Endothelial cell (in vitro differentiated cells): ENCODE results near the gene PPP2R2B. TPM values are rescaled to one million over a fixed set of nuclear protein-coding genes. Genes with fewer than 3 reads are reported as not detected.
A peak's percentile ranks its signal among the peaks of the same experiment; 100 is the strongest.

Experiments used
- DNase-seq: peaks from one replicate; pipeline ENCODE4 v3.0.0; 2021; ENCODE audit warnings: low spot score
- H3K27ac Mint-ChIP-seq: one replicate; pipeline ENCODE4 v1.8.0; 2021; ENCODE audit warnings: mixed read lengths, inconsistent platforms; ENCODE audit not compliant: unreplicated experiment
- H3K27me3 Mint-ChIP-seq: one replicate; pipeline ENCODE4 v1.8.0; 2021; ENCODE audit warnings: mild to moderate bottlenecking, moderate library complexity, mixed read lengths, inconsistent platforms; ENCODE audit not compliant: unreplicated experiment
- H3K36me3 Mint-ChIP-seq: one replicate; pipeline ENCODE4 v1.8.0; 2021; ENCODE audit warnings: mild to moderate bottlenecking, low read depth, mixed read lengths, inconsistent platforms; ENCODE audit not compliant: unreplicated experiment
- H3K4me1 Mint-ChIP-seq: one replicate; pipeline ENCODE4 v1.8.0; 2021; ENCODE audit warnings: mild to moderate bottlenecking, mixed read lengths, inconsistent platforms; ENCODE audit not compliant: unreplicated experiment
- H3K4me3 Mint-ChIP-seq: one replicate; pipeline ENCODE4 v1.8.0; 2021; ENCODE audit warnings: mild to moderate bottlenecking, mixed read lengths, inconsistent platforms; ENCODE audit not compliant: unreplicated experiment
- H3K9me3 Mint-ChIP-seq: one replicate; pipeline ENCODE4 v1.8.0; 2021; ENCODE audit warnings: mixed read lengths, inconsistent platforms; ENCODE audit not compliant: unreplicated experiment
- CTCF ChIP-seq: fragments of 200-600 bp; sonication (generic); IDR thresholded peaks from one replicate; pipeline ENCODE4 v1.5.0; 2021; ENCODE audit warnings: antibody characterized with exemption; ENCODE audit not compliant: unreplicated experiment
- total RNA-seq: library from RNA; stranded (reverse); fragmentation: NEBNext Ultra II Directional; extraction: Animal tissue kit (Norgen Biotek cat#: 25700); gene quantifications from one replicate; pipeline ENCODE4 v1.2.1, GENCODE V29; 2021; ENCODE audit not compliant: unreplicated experiment

PPP2R2B gene
- total RNA-seq, 1 donor from 2014 or later, result 0.59 TPM

DNA sequence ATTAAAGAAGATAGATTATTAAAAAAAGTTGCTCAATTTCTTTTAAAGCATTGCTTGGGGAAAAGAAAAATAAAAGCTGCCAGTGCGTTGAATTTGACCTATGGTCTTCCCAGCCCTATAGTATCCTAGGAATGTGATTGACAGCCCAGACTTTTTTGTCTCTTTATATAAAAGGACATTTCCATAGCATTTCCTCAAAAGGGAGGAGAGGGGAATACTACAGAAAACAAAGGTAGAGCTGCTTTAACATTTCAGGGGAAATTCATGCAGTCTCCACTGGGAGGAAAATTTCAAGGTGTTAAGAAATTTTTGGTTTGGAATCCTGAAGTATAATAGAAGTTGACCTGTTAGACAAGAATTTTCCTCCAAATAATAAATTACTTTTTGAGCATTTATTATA, 344.7 kb downstream of the PPP2R2B start:
- Mint-ChIP-seq H3K36me3 (no peaks in the 10 kb centered on the region), H3K9me3 (no peaks in the 10 kb centered on the region), H3K27me3 (no peaks in the 10 kb centered on the region), H3K4me3 (no peak overlapping the region), H3K4me1 (no peaks in the 10 kb centered on the region), H3K27ac (no peak overlapping the region)
- DNase-seq, result no peak
- no peak for TF ChIP-seq CTCF

DNA sequence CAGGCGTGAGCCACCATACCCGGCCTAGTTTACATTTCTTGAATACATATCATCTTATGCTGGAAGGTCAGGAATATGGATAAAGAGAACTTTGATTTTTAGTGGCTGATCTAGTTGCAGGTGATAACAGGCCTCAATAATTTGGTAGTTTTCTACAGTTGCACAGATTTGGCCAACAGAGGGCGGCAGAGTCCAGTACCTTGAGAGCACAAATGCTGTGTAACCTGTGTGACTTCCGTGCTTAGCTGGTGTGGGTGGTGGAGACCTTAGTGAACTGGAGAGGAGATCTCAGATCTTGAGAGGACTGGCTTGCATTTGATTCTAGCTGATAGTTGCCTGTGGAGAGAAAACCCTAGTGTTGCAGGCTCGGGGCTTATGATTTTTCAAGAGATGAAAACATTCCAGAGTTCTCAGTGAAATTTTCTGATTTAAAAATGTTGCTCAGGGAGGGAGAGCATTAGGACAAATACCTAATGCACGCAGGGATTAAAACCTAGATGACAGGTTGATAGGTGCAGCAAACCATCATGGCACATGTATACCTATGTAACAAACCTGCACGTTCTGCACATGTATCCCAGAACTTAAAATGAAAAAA, 345.2 kb downstream of the PPP2R2B start:
- no peaks in the 10 kb centered on the region for H3K27me3 Mint-ChIP-seq

More for the DNA sequence above, 345.2 kb downstream of the PPP2R2B start:
- peak; percentile 81 for DNase-seq
- peak; percentile 76 for TF ChIP-seq CTCF
- Mint-ChIP-seq H3K4me1 (no peaks in the 10 kb centered on the region), H3K36me3 (no peaks in the 10 kb centered on the region), H3K9me3 (no peaks in the 10 kb centered on the region), H3K27ac (no peak overlapping the region), H3K4me3 (no peak overlapping the region)
